Measurements from ENCODE around the gene MCTS1. TPM values are rescaled to one million over a fixed set of nuclear protein-coding genes. Genes with fewer than 3 reads are reported as not detected.

MCTS1 gene
- total RNA-seq, 1 experiment from 2014 or later = 27.7 TPM

DNA sequence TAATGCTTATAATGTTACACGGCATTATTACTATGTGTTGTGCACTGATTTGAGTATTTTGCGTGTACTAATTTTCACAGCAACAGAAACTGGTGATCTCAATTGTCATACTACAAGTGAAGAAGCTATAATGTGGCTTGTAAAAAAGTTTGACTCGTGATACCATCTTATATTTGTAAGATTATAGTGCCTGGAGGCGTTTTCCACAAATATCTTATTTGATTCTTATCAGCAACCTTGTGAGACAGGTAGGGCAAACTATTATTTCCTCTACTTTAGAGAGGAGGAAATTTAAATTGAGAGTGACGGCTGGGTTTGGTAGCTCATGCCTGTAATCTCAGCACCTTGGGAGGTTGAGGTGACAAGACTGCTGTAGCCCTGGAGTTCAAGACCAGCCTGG lies 47.6 kb upstream of the MCTS1 start:
- no peak overlapping the region for H2BK15ac ChIP-seq (ENCODE audit: low read depth, low read length)
- no peaks in the 10 kb centered on the region for H3K79me1 ChIP-seq (ENCODE audit: insufficient read depth, low read depth, low read length, poor library complexity, severe bottlenecking)
- H3K27ac Mint-ChIP-seq = no peak overlapping the region
- H3K23me2 ChIP-seq (ENCODE audit: insufficient read length, low read depth, low read length, poor library complexity, severe bottlenecking) = no peaks in the 10 kb centered on the region
- H3K23ac ChIP-seq (ENCODE audit: insufficient read length, low read depth, low read length) = no peak overlapping the region
- H3K36me3 Mint-ChIP-seq (ENCODE audit: insufficient read depth in 1 of 3, low read depth in 3 of 3) = peaks cover 5 to 20% (median 11%) of the 10 kb centered on the region in 3 experiments
- H2BK120ac ChIP-seq (ENCODE audit: low read depth, low read length, poor library complexity, severe bottlenecking) = no peak overlapping the region
- TF ChIP-seq, protein P1, sequence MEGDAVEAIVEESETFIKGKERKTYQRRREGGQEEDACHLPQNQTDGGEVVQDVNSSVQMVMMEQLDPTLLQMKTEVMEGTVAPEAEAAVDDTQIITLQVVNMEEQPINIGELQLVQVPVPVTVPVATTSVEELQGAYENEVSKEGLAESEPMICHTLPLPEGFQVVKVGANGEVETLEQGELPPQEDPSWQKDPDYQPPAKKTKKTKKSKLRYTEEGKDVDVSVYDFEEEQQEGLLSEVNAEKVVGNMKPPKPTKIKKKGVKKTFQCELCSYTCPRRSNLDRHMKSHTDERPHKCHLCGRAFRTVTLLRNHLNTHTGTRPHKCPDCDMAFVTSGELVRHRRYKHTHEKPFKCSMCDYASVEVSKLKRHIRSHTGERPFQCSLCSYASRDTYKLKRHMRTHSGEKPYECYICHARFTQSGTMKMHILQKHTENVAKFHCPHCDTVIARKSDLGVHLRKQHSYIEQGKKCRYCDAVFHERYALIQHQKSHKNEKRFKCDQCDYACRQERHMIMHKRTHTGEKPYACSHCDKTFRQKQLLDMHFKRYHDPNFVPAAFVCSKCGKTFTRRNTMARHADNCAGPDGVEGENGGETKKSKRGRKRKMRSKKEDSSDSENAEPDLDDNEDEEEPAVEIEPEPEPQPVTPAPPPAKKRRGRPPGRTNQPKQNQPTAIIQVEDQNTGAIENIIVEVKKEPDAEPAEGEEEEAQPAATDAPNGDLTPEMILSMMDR (conservative IDR thresholded peaks at IDR 0.05) = no peak
- H4K8ac ChIP-seq (replicated peaks; ENCODE audit: insufficient read length, low read depth, low read length) = no peak overlapping the region
- H2BK12ac ChIP-seq (ENCODE audit: insufficient read length, low read depth, low read length) = no peak overlapping the region
- H3K4me1 ChIP-seq (ENCODE audit: insufficient read depth, low read length) = no peaks in the 10 kb centered on the region
- H3K4me3 Mint-ChIP-seq = no peak overlapping the region
- no peak overlapping the region for H3T11ph ChIP-seq (ENCODE audit: low read length)
- H3K14ac ChIP-seq (ENCODE audit: insufficient read depth, low read length) = no peak overlapping the region
- no peaks in the 10 kb centered on the region for H3K27me3 Mint-ChIP-seq (ENCODE audit: low read depth)
- H4K5ac ChIP-seq (ENCODE audit: insufficient read length, low read depth, low read length) = no peak overlapping the region
- H3K9ac ChIP-seq (ENCODE audit: extremely low read depth, insufficient read length, low read length) = no peak overlapping the region
- peaks cover 10% of the 10 kb centered on the region for H3K9me3 ChIP-seq (ENCODE audit: control insufficient read depth, low read depth, low read length)
- H4K20me1 ChIP-seq (ENCODE audit: control insufficient read depth, insufficient read depth, insufficient read length) = no peaks in the 10 kb centered on the region
- H3K56ac ChIP-seq (ENCODE audit: insufficient read length, low read depth, low read length) = no peak overlapping the region
- H3K4me2 ChIP-seq (ENCODE audit: insufficient read depth, insufficient read length, low read length) = no peak overlapping the region
- H3K27me3 ChIP-seq (ENCODE audit: insufficient read depth, low read length) = no peaks in the 10 kb centered on the region
- no peak for DNase-seq
- peaks cover 31 to 48% of the 10 kb centered on the region in 2 experiments for H3K9me3 Mint-ChIP-seq
- H2BK20ac ChIP-seq (ENCODE audit: low read depth, low read length, poor library complexity, severe bottlenecking) = no peak overlapping the region
- no peak overlapping the region for H3K4ac ChIP-seq (ENCODE audit: low read depth, low read length)
- H3K4me1 Mint-ChIP-seq = peaks cover 0 to 5% of the 10 kb centered on the region in 2 experiments; a peak in 2 of 4 replicates
- H3K79me2 ChIP-seq (ENCODE audit: insufficient read depth, low read length) = peaks cover 2% of the 10 kb centered on the region; the same call in 1 of the 2 replicates
- no peak overlapping the region for H4K91ac ChIP-seq (ENCODE audit: insufficient read length, low read depth, low read length)
- no peak overlapping the region for H2AFZ ChIP-seq (ENCODE audit: low read length)
- H3K18ac ChIP-seq (ENCODE audit: insufficient read length, low read depth, low read length) = no peak overlapping the region
- H2AK5ac ChIP-seq (ENCODE audit: insufficient read length, low read length) = no peak overlapping the region
- no peak overlapping the region for H2BK5ac ChIP-seq (ENCODE audit: insufficient read length, low read length)
- H3K27ac ChIP-seq (ENCODE audit: insufficient read length, low read depth, low read length) = no peak overlapping the region
- WGBS (ENCODE audit: extremely low coverage, insufficient read length, low lambda C conversion rate) = no CpG with 5 or more reads among the region's 5 CpGs
